GM06990 (cell line): Measurements from ENCODE around the gene MGST2.

Experiments
- DNase-seq: peaks from one replicate; pipeline ENCODE4 v3.0.0-alpha.2; 2011; ENCODE audit not compliant: insufficient read length; ENCODE audit errors: extremely low read depth
- H3K27me3 ChIP-seq: replicated peaks from 2 replicates; pipeline ENCODE4 v1.6.0; 2011; ENCODE audit warnings: low read length; ENCODE audit not compliant: control insufficient read depth, insufficient read depth
- H3K36me3 ChIP-seq: 2 replicates; pipeline ENCODE4 v1.5.1; 2011; ENCODE audit warnings: low read length; ENCODE audit not compliant: control insufficient read depth, insufficient read depth
- H3K4me3 ChIP-seq: replicated peaks from 2 replicates; pipeline ENCODE4 v1.5.1; 2011; ENCODE audit warnings: low read depth, mild to moderate bottlenecking, control low read depth, low read length
- CTCF ChIP-seq: IDR thresholded peaks from 2 replicates; pipeline ENCODE4 v1.5.1; 2011; ENCODE audit warnings: low read length, control low read depth, mild to moderate bottlenecking, inconsistent platforms; ENCODE audit not compliant: insufficient read depth, poor library complexity, severe bottlenecking

Gene MGST2

GRCh38 chr4:139647952-139648351 lies 17.7 kb upstream of the MGST2 start:
- H3K4me3 ChIP-seq = no peak overlapping the region
- H3K27me3 ChIP-seq = no peaks in the 10 kb centered on the region; the same call in 1 of the 2 replicates
- no peak for DNase-seq
- no peak for TF ChIP-seq CTCF
- H3K36me3 ChIP-seq = no peaks in the 10 kb centered on the region

- DNase-seq = peak; percentile 18
- H3K4me3 ChIP-seq = no peak overlapping the region
- peak; percentile 88 for TF ChIP-seq CTCF
Measured at GRCh38 chr4:139651282-139652194, 14.1 kb upstream of the MGST2 start.

GRCh38 chr4:139654516-139654915 lies 11.1 kb upstream of the MGST2 start:
- no peak for DNase-seq
- TF ChIP-seq CTCF = no peak
- no peaks in the 10 kb centered on the region for H3K36me3 ChIP-seq
- no peak overlapping the region for H3K4me3 ChIP-seq
- H3K27me3 ChIP-seq = no peaks in the 10 kb centered on the region

More at GRCh38 chr4:139651282-139652194, 14.1 kb upstream of the MGST2 start:
- no peaks in the 10 kb centered on the region for H3K27me3 ChIP-seq
- H3K36me3 ChIP-seq = no peaks in the 10 kb centered on the region

GRCh38 chr4:139655116-139655515 lies 10.5 kb upstream of the MGST2 start:
- TF ChIP-seq CTCF = peak; percentile 44
- Histone ChIP-seq H3K36me3 (no peaks in the 10 kb centered on the region), H3K4me3 (no peak overlapping the region), H3K27me3 (no peaks in the 10 kb centered on the region)
- no peak for DNase-seq

GRCh38 chr4:139656614-139657486 lies 8.8 kb upstream of the MGST2 start:
- H3K4me3 ChIP-seq = no peak overlapping the region
- peak; percentile 78 for TF ChIP-seq CTCF
- no peaks in the 10 kb centered on the region for H3K36me3 ChIP-seq
- no peaks in the 10 kb centered on the region for H3K27me3 ChIP-seq
- DNase-seq = no peak
